ENCODE results near the gene ZSCAN23. TPM values are rescaled to one million over a fixed set of nuclear protein-coding genes. Genes with fewer than 3 reads are reported as not detected.
"Not testable (repeated sequence)": the region's sequence is repeated elsewhere in the genome, so short reads cannot be mapped to it uniquely, and the experiment has no call there.

The ZSCAN23 gene
- polyA plus RNA-seq, 1 donor, result 6.7 TPM

DNA sequence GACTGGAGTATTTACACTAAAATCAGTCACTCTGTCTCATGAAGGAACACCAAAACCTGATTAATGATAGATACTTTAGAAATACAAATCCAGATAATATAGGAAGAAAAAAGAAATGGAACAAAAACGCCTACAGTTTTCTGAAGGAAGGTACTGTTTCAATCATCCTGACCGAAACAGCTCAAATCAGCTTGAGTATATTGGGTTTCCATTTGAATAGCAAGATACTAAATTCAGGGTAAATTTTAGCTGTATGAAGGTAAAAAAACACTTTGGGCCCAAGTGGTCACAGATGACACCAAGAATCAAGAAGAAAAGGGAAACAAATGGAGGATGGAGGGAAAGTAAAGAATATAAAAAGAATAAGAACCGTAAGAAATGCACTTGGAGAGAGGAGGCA is 6.9 kb downstream of the ZSCAN23 start:
- DNase-seq, result no peak

DNA sequence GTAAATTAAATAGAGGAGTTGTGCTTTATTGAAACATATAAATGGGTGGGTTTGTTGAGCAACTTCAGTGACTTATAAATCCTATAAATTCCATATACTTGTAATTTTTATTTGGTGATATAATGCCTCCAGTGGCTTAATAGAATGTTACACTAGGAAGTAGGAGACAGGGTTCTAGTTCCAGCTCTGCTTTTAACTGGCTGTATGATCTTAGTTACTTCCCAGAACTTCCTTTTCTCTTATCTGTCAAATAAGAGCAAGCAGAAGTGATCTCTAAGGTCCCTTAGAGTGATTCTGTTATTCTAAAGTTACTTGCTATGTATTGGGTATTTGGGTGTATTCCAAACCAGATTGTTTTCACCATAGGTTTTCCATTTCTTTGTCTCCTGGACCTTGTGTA is 10.2 kb downstream of the ZSCAN23 start:
- no peak for DNase-seq

DNA sequence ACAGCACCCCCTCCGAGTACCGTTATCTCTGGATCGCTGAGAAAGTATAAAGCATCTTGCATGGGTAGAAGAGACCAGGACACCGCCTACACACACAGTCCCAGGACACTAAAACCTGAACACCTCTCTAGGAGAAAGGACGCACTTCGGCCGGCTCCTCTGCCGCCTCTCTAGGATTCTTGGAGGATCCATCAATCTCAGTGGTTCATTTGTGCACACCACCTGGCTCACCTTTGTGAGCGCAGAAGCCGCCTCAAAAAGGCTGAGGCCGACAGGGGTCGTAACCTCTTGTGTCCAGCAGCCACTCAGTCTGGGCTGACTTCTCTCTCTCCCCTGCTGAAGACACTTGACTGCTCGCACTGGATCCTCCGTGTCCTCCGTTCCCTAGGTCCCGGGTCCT is 13.5 kb downstream of the ZSCAN23 start:
- DNase-seq, result no peak

DNA sequence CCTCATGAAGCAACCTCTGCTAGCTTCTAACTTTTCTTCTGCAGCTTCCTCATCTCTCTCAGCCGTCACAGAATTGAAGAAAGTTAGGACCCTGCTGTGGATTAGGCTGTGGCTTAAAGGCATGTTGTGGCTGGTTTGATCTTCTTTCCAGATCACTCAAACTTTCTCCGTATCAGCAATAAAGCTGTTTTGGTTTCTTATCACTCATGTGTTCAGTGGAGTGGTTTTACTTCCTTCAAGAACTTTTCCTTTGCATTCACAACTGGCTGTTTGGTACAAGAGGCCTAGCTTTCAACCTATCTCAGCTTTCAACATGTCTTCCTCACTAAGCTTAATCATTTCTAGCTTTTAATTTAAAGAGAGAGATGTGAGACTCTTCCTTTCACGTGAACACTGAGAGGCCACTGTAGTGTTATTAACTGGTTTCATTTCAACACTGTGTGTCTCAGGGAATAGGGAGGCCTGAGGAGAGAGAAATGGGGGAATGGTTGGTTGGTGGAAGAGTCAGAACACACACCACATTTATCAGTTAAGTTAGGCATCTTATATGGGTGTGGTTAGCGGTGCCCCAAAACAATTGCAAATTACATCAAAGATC is 17.2 kb downstream of the ZSCAN23 start:
- no peak for DNase-seq

DNA sequence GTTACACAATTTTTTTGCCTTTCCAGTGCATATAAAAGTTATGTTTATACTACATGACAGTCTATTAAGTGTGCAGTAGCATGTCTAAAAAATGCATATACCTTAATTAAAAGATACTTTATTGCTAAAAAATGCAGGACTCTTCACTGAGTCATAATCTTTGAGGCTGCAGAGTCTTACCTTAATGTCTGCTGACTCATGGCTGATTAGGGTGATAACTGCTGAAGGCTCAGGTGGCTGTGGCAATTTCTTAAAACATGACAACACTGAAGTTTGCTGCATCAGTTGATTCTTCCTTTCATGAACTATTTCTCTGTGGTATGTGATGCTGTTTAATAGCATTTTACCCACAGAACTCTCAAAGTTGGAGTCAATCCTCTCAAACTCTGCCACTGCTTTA is 19.1 kb downstream of the ZSCAN23 start:
- no peak for DNase-seq

DNA sequence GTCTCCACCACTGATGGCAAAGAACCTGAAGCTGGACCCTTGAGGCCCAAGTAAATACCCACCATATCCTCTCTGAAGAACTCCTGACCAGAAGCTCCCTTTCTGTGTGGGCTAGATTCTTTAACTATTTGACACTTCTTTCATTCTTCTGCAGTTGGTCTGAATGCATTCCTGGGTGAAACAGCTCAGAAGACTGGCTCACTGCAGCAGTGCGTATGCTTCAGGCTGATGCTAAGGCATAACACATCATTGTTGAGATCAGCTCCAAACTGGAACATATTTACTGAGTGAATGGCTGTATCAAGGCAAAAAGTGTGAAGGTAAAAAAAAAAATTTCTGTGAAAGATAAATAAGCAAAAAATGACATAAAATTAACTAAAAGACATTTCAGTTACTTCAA is 19.7 kb downstream of the ZSCAN23 start:
- DNase-seq, result no peak

DNA sequence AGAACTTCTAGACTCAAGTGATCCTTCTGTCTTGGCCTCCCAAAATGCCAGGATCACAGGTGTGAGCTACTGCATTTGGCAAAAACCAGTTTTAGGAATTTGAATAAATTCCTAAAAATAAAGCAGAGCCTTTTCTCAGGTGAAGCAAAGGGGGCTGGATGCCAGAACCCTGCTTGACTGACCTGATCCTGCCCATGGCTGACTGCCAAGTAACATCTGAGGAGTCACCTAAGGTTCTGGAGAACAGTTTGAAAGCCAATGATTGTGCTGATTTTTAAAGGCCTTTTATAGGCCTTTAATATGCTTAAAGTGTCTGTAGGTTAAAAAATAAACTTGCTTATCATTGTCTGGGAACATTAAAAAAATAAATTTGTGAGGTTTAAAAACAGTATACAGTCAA is 29.6 kb downstream of the ZSCAN23 start:
- DNase-seq, result no peak

DNA sequence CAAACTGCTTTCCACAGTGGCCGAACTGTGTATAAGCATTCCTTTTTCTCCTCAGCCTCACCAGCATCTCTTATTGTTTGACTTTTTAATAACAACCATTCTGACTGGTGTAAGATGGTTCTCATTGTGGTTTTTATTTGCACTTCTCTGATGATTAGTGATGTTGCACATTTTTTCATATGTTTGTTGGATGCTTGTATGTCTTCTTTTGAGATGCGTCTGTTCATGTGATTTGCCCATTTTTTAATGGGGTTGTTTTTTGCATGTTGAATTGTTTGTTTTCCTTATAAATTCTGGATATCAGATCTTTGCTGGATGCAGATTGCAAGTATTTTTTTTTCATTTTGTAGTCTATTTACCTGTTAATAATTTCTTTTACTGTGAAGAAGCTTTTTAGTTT is 32.5 kb downstream of the ZSCAN23 start:
- no peak for DNase-seq

DNA sequence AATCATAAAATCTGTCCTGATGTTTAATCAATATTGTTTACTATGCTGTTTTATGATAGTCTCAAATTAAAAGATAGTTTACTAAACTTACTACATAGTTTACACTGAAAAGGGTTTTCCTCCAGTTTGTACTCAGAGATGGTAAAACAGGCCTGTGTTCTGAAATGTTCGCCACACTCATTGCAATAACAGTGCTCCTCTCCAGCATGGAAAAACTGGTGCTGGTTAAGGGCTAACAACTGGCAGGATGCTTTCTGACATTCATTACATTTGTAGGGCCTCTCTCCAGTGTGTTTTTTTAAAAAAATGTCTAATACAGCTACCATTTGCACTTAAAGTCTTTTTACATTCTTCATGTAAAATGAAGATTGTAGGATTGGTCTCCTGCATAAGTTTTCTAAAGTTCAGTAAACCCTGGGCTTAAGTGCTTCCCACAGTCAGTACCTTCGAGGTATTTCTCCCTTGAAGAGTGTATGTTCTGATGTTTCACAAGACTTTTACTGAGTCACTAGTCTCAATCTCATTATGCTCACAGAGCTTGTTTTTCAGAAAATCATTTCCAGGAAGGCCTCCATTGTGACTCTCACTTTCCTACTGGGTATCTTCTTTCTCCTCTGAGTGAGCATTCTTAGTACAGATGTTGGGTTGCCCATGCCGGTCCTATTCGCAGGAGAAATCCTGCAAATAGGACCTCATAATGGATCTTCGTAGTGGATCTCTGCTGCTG is 35.1 kb downstream of the ZSCAN23 start:
- DNase-seq, result no peak

DNA sequence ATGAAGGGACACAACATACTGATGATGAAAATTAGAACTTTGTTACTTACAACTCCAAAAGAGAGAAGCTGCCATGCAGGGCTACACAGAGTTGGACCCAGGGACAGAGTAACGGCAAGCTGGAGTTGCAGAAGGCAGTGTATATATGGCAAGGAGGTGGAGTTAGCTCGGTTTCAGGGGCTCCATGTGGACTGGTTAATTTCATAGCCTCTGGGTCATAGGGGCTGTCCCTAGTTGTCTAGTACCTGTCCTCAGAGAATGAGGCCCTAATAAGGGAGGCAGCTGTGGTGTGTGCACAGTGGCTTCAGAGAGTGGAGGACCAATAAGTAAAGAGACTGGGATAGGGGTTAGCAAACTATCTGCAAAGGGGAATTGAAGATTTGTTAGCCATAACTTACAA is 35.9 kb downstream of the ZSCAN23 start:
- DNase-seq, result no peak

DNA sequence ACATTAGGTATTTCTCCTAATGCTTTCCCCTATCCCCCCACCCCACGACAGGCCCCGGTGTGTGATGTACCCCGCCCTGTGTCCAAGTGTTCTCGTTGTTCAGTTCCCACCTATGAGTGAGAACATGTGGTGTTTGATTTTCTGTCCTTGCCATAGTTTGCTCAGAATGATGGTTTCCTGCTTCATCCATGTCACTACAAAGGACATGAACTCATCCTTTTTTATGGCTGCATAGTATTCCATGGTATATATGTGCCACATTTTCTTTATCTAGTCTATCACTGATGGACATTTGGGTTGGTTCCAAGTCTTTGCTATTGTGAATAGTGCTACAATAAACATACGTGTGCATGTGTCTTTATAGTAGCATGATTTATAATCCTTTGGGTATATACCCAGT is 39.4 kb downstream of the ZSCAN23 start:
- not testable (repeated sequence) for DNase-seq

DNA sequence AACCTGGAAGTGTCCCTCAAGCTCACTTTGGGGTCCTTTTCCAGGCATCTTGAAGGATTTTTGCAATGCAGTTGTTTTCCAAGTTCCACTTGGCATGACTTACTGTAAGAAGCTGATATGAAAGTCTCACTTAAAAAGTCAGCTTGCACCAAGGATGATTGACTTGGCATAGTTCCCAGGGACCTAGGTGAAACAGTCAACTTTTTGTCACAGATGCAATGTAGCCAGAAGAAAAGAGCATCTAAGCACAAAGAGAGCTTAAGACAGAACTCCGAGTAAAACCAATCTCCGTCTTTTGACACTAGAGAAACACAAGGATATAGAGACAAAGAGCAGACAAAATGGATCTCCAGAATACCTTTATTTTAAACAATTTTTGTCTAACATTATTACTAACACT is 41.1 kb downstream of the ZSCAN23 start:
- DNase-seq, result no peak

DNA sequence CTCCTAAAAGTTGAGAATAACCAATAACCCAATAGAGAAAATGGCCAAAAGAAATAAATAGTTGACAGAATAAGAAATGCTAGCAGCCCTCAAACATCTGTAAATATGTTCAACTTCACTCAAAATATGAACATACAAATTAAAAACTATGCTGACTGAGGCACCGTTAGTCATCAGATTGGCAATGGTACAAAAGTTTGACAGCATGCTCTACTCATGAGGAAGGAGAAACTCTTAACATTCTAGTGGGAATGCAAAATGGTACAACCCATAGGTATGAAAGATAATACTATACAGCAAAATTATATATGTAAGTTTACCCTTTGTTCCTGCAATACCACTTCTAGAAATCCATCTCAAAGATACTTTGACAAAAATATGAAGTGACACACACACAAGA is 42.1 kb downstream of the ZSCAN23 start:
- no peak for DNase-seq

DNA sequence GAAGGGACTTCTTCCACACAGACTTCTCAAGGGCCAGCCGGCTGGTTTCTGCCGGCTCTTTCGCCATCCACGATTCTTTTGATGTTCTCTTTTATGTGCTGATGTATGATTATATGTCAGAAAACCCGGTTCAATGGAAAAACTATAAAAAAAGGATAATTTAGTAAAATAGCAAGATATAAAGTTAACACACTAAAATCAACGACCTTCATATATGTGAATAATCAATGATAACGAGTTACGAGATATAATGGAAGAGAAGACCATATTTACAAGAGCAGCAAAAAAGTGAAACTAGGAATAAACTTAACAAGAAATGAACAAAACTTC is 43.2 kb downstream of the ZSCAN23 start:
- DNase-seq, result no peak

DNA sequence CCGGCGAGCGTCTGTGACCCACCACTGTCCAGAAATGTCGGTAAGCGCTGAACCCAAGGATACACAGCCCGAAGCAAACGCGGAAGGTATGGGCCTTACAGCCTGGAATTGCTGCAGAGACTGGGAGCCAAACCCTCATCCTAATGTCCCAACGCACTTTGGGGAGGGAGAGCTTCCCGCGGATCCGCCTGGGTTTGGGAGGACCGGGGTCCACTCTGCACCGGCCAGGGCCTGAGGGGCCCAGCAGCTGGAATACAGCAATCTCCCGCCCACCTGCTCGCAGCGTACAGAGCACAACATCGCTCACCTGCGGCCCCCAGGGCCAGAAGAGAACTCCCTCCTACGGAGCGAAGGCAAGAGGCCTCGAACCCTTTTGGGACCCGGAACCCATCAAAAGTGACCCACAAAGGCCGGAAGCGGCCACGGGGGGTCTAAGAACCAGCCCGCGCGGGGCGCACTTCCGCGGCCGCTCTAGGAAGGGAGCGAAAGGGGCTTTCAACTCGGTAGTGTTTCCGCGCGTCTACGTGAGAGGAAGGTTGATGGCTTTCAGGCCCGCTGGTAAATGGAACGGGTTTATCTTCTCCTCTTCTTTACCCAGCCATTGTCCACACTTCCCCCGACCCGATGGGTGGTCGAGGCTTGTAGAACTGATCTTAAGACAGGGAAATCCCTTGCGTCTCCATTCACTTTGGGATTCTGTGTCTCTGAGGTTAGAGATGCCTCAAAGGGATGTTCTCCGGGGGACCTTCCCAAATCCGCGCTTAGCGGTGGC is 43.8 kb downstream of the ZSCAN23 start, which contains the start of gene ZSCAN12:
ZSCAN12 (minus strand) TSS at position 398 of the 772 bp plus-strand sequence. CDS start 1,342 bp downstream, outside the sequence.
- peak; percentile 87 for DNase-seq

DNA sequence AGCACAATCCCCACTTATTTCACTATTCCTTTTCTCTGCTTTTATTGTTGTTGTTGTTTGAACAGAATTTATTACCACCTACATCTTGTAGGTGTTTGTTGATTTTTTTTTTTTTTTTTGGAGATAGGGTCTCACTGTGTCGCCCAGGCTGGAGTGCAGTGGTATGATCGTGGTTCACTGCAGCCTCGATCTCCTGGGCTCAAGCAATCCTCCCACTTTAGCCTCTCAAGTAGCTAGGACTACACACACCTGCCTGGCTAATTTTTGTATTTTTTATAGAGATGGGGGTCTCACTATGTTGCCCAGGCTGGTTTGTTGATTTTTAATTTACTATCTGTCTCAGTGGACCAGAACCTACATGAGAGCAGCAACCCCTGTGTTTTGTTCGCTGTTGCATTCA is 47.4 kb downstream of the ZSCAN23 start:
- DNase-seq, result no peak

DNA sequence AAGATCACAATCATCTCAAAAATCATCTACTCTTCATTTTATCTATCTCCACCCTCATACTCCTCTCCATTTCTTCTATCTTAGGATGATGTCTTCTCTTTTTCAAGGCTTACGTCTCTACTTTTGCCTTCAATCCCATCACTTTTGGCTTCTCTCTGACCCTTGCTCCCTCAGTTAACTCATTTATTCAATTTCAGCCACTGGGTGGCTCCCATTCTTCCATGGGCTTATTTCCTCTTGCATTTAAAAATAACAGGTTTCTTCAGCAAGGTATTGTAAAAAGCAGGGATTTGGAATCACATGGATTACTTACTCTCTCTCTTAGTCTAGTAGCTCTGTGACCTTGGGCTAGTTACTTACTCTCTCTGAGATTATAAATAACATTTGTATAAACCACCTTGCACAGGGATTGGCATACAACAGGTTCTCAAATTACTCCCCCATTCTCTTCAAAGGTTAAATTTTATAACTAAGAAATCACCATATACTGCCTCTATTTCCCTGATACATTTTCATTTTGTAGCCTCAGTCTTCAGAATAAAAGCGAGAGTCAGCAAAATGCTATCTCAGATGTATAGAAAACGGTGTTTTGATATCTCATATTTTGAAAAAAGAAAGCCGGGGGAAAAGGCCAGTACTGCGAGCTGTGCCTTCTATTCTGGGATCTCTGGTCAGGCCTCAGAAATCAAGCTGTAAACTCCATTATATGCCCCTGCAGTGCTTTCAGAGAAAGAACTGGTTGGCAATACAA is 49.2 kb downstream of the ZSCAN23 start:
- no peak for DNase-seq

DNA sequence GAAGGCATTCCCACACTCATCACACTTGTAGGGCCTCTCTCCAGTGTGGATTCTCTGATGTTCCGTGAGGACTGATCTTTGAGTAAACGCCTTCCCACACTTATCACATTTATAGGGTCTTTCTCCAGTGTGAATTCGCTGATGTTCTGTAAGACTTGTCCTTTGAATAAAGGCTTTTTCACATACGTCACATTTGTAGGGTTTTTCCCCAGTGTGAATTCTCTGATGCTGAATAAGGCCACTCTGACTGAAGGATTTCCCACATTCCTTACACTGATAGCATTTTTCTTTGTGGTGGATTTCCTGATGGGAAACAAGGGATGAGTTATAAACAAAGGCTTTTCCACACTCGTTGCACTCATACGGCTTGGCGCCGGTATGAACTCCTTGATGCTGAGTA is 52.6 kb downstream of the ZSCAN23 start:
- no peak for DNase-seq

DNA sequence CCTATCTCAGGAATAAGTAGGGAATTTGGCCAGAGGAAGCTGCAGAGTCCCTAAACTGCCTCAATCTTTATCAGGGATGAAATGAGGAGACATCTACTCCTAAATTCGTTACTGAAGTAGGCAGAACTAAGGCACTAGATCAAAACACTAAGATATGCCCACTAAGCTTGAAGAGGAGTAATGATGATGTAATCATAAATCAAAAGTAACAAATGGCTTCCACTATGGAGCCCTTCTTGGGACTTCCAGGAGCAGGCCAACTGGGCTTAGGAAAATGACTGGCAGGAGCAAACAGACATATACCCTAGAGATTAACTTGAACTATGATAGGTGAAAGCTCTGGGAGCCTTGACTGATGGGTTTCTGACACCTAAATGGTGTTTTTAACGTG is 59.2 kb downstream of the ZSCAN23 start:
- DNase-seq, result no peak

DNA sequence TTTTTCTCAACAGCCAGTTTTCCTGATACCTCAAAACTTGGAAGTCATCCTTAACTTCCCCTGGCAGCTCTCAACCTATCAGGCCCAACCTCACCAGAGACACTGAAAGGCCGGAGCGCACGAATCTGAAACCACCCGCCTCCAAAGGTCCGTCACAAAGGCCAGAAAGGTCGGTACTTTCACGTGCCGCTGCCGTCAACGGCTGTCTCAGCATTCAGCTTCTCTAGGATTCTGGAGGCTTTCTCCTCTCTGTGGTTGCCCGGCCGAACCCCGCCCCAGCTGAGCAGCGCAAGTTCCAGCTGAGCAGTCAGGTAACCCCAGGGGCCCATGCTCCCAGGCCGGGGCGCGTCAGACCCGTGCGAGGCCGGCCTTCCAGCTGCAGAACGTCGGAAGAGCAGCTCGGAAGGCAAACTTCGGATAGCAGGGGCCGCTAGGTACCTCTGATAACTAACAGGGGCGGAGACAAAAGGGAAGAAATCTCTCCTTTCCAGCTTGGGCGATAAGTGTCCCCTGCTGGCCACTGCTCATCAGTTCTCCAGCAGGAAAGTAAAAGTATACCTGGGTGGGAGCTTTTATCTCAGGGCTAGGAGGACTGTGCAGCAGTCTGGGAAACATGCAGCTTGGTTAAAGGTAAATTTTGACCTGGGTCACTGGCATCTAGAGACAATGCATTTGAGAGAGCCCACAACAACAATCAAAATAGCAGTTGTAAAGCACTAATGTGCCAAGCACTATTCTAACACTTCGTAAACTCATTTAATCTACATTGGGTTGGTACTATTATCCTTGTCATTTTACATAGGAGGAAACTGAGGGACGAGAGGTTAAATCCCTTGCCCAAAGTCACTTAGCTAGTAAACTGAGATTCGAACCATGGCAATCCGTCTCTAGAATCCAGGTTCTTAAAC is 59.8 kb downstream of the ZSCAN23 start:
- peak; percentile 82 for DNase-seq
